ENCODE results near the gene SLC9A9.
"Not testable (repeated sequence)": the region's sequence is repeated elsewhere in the genome, so short reads cannot be mapped to it uniquely, and the experiment has no call there.

Gene SLC9A9

GRCh38 chr3:143751643-143752178 lies 96.6 kb downstream of the SLC9A9 start:
- no peak for DNase-seq

DNA sequence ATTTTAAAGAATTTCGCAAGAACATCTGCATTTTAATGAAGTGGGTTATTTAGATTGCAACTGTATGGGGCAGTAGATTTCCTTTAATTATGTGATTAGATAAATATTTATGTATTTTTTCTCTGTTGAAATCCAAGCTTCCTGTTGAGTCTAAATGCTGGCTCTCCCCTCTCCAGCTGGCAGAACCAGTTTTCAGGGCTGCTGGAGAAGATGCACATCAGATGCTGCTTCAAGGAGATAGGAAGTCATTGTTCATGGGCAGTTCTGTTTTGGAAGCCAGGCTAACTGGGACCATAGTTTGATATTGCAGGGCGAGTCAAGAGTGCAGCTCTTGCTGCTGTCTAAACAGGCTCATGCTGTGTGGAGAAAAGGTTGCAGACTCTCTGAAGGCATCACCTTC lies 97.4 kb downstream of the SLC9A9 start:
- no peak for DNase-seq

GRCh38 chr3:143749926-143750325 lies 98.3 kb downstream of the SLC9A9 start:
- DNase-seq, result no peak

GRCh38 chr3:143737065-143737464 lies 111.2 kb downstream of the SLC9A9 start:
- no peak for DNase-seq

DNA sequence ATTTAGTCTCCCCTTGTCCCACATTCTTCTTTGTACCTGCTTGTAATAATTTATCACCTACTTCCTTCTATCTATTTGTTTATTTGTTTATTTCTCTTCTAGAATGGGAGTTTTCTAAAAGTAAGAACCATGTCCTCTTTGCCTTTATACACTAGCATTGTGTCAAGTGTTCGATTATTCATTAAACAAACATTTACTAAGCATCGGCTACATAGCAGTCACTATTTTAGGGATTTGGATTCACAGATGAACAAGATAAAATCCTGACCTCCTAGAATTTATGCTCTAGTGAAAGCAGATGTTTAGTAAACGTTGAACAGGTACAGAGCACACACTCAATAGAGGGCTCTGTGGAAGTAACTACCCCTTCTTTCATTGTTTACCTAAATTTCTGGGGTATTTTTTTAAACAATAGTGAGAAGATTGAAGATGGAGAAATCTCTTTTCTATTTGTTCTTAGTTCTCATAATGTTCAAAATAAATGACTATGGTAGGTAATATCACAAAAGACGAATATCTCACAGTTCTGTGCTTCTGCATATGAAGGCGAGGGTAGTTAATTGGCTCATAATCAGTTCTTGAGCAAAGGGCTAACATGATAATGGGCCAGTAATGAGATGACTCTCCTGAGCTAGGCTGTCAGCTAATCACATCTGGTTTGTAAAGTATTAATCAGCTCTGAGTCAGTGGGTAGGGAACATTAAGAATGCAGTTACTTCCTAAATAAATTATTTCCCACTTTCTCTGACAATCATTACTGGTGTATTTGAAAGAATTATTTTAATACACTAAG lies 111.9 kb downstream of the SLC9A9 start:
- no peak for DNase-seq

DNA sequence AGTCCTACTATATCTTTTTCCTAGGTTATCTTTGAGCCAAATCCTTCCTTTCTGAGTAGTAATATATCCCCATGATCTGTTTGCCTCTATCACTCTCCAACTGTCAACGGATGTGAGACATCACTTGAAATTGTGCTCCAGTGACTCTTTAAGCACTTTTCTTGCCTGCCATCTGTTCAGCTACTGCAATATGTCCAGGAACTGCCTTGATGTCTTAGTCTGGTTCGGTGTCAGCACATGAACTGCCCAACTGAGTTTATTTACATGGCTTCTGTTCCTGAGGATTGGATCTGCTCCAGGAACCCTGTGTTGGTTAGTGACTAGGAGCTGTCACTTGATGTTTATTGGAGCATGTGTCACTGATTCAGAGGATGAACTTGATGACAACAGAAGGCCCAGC lies 116.5 kb downstream of the SLC9A9 start:
- DNase-seq, result no peak

DNA sequence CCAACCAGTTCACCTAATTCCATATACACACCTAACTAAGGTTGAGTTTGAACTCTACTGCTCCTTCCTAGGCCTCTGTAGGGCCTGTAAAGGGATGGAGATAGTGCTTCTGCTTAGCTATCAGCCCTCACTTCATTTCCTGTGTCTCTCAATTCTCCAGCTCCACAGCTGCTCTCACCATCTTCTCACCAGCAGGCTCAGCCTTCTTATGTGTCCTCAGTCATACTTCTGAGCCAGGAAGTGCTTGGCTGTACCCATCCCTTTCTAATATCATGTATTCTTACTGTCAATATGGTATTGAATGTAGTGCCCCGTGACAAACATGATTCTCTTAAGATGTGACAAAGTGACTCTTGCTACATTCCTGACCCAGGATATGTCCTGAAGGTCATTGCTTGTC lies 116.9 kb downstream of the SLC9A9 start:
- DNase-seq, result no peak

GRCh38 chr3:143727391-143727790 lies 120.9 kb downstream of the SLC9A9 start:
- no peak for DNase-seq

DNA sequence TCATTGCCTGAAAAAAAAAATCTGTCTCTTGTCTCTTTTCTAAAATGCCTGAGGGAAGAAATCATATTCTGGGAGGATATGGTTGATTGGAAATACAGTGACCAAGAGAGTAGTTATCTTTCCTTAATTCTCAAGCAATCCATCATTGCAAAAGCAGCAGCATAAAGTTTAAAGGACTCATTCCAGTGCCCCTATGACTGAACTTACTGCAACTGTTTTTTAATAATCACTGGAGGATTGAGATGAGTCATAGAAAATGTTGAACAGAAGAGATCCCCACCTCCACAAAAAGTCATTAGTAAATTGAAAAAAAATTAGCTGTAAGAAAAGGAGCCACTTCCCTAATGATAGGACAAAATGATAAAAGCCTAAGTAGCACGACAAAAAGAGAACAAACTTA lies 121.5 kb downstream of the SLC9A9 start:
- DNase-seq, result no peak

GRCh38 chr3:143720381-143720780 lies 127.9 kb downstream of the SLC9A9 start:
- DNase-seq, result no peak

DNA sequence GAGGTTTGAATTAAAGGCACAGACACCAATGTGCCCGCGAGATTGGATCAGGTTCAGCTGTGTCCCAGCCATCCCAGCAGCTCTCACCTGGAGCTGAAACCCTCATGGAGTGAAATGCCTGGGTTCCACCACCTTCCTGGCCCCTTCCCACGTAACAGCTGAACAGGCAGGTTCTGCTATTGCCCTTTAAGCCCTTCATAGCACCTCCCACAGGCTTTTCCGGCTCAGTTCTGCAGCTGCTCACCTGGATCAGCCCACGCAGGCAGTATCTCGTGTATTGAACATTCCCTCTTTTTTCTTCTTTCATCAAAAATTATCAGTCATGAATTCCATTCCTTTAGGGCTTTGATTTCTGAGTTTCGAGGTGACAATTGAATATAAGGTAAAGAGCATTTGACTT lies 129.8 kb downstream of the SLC9A9 start:
- DNase-seq, result no peak

DNA sequence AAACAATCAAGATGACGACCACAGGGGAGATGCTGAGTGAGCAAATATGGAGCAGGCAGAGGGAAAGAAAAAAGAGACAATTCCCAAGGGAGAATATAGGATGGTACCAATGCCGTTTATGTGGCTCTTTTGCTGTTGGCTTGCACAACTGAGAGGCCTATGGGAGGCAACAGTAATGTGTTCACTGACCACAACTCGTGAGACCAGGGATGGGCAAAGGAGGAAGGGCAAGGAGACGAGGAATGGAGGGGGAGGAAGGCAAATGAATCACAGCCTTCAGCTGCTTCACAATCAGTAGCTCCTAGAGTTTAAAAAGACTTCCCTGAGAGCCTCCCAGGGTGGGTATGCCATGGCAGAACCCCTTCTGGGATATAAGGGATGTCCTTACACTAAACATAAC lies 131.5 kb downstream of the SLC9A9 start:
- no peak for DNase-seq

GRCh38 chr3:143712522-143712921 lies 135.7 kb downstream of the SLC9A9 start:
- no peak for DNase-seq

DNA sequence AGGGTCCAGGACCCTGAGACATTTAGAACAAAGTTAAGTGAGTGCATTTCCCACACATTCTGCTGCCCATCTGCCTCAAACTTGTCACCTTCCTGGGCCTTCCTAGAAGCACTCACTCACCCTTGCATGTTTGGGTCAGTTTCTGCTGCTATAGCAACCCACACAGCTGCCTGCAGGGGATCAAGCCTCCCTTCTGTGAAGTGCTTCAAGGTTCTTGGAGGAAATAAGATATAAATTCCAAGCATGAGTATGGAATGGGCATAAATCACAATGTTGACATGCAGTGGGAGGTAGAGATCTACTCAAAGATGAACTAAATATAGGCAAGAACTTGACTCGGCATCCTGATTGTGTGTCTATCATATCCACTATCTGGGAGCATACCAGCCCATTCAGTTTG lies 140.4 kb downstream of the SLC9A9 start:
- no peak for DNase-seq

DNA sequence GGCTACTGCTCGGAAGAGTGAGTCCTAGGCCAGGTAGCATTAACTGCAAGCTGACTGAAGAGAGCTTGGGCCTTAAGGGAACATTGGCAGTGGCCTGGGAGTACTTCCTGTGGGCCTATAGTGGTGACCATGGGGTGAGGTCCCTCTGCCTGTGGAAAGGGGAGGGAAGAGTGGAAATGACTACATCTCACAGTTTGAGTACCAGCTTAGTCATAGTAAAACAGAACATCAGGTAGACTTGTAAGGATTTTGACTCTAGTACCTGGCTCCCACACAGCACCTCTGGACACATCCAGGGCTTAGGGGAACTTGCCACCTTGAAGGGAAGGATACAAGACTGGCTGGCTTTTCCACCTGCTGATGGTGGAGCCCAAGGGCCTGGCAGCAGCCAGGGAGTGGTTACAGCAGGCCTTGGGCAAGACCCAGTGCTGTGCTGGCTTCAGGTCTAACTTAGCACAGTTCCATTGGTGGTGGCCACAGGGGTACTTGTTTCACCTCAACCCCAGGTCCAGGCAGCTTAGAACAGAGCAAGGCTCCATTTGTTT lies 147.8 kb downstream of the SLC9A9 start:
- DNase-seq, result no peak

DNA sequence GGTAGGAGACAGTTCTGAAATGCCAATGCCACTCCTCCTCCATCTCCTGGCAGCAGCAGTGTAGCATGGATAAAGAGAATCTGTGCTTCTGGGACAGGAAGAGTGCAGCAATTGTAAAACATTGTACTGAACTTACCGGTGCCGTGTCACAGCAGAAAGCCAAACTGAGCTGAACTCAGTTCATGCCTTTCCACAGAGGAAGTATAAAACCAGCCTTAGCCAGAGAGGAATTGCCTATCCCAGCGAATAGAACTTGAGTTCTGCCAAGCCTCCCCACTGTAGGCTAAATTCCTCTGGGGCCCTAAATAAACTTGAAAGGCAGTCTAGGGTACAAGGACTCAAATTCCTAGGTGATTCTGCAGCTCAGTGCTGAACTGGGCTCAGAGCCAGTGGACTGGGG lies 148.8 kb downstream of the SLC9A9 start:
- no peak for DNase-seq

DNA sequence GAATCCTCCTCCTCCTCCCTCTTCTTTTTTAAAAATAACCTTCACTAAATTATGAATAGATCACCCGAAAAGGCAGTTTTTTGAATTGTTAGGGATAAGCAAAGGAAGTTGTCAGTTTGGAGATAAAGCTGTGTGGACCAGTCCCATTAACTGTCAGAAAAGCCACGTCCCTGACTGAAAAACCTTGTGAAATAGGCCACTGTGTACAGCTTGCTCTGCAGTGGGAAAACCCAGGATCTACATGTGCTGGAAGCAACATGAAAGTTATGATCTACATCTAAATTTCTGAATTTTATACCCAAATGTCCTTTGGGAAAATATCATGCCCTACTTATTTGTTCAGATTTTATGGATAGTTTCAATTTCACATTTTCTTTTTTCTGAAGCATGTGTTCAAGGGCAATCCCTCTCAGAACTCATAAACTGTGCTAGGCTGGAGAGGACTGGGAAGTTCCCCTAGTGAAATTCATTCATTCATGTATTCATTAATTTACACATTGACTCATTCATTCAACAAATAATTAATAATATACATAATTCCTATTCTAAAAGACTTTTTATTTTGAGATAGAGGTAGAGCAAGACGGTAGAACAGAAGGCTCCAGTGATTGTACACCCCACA lies 149.5 kb downstream of the SLC9A9 start:
- DNase-seq, result no peak

DNA sequence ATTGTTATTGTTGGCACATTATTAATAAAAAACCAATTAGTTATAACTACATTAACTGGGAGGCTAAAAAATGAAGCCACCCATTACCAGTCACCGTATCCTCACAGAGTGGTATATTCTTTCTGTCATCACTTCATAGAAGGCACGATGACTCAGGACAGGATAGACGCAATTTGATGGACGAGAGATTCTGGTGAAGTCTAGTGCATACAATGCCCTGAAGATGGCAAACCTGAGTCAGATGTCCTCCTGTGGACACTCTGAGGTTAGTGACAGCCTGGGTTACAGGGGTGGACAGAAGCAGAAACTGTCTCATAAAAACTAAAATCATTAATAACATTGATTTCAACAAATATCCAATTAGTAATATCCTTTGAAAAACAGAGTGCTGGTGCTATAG lies 150.3 kb downstream of the SLC9A9 start:
- no peak for DNase-seq

GRCh38 chr3:143695333-143695732 lies 152.9 kb downstream of the SLC9A9 start:
- DNase-seq, result not testable (repeated sequence)

GRCh38 chr3:143693506-143693905 lies 154.8 kb downstream of the SLC9A9 start:
- no peak for DNase-seq

DNA sequence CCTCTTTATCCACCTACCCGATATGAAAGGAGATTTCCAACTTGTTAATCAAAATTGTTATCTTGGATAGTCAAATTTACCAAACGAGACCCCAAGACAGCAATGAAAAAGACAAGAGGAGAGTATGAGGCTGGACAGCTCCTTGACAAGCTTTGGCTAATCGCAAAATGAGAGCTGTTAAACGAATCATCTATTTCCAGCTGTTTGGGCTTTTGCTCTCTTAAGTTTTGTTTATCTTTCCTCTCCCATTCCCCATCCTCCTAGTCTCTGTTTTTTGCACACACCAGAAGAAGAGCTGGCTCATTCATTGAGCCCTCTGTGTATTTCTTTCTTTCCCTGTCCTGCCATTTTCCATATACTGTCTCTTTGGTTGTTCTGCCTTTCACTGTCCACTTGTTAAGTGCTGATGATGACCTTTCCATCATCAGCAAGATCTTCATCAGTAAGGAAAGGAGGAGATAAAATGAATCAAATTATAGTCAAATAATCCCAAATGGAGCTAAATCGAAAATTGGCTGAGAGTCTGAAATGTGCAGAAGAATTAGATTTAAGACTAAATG lies 161.6 kb downstream of the SLC9A9 start:
- DNase-seq, result no peak

DNA sequence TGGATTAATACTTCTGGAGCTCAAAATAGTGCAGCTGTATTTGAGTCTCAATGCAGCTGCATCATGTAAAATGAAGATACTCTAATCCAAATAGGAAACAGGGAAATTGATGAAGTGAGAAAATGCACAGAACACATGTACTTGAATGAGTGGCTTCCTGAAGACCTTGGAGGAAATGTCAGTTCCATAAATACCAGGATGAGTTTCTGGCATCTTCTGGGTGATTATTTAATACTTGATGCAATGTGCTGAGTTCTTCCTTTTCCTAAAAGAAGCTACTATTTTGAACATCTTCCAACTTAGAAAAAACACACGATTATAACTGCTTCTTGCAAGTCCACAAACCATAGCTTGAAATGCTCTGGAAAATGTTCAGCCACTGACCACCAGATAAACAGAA lies 162.8 kb downstream of the SLC9A9 start:
- DNase-seq, result no peak

DNA sequence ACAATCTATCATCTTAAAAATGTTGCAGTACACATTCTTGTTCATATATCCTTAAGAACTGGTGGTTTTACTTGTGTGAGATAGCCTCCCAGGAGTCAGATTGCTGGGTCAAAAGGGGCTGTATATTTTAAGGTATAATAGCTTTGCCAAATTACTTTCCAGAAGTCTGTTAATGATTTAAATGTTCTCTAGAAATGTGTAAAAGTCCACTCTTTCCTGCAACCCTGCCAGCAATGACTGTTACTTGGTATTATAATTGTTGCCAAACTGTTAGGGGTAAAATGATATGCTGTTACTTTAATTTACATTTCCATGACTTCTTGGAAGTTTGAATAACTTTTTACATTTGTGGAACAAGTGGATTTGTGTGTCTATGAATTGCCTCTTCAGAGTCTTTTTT lies 170.8 kb downstream of the SLC9A9 start:
- no peak for DNase-seq

GRCh38 chr3:143676747-143677146 lies 171.5 kb downstream of the SLC9A9 start:
- no peak for DNase-seq

All from stimulated activated CD4-positive, alpha-beta T cell treated with anti-CD3 and anti-CD28 coated beads, Interleukin-12 subunit alpha, Interleukin-12 subunit beta, amount 100 ng/mL, for 4 hours (primary cell).